K562 (cell line): ENCODE measurements around the gene CYB5R4. TPM values are rescaled to one million over a fixed set of nuclear protein-coding genes. Genes with fewer than 3 reads are reported as not detected.

Experiments
- BRF2 ChIP-seq: IDR thresholded peaks from 3 replicates; pipeline ENCODE4 v1.6.1; 2011; ENCODE audit warnings: borderline replicate concordance, mild to moderate bottlenecking; ENCODE audit not compliant: insufficient read length, insufficient read depth
- EP400 ChIP-seq: fragments of 450-650 bp; IDR thresholded peaks from 2 replicates; pipeline ENCODE4 v1.6.1; 2017; ENCODE audit warnings: antibody characterized with exemption, mild to moderate bottlenecking, moderate library complexity
- NCOA1 ChIP-seq: fragments of 450-650 bp; IDR thresholded peaks from 2 replicates; pipeline ENCODE4 v1.6.1; 2016; ENCODE audit warnings: low read depth
- NKRF ChIP-seq: fragments of 450-650 bp; IDR thresholded peaks from 2 replicates; pipeline ENCODE4 v1.6.1; 2016; ENCODE audit warnings: borderline replicate concordance
- RBM25 ChIP-seq: fragments of 200-400 bp; formaldehyde crosslinking; IDR thresholded peaks from 2 replicates; pipeline ENCODE4 v1.6.1; 2018; ENCODE audit warnings: low read length, low read depth, moderate library complexity; ENCODE audit not compliant: severe bottlenecking
- TGIF2 ChIP-seq: sonication (generic); formaldehyde crosslinking; IDR thresholded peaks from 2 replicates; pipeline ENCODE4 v1.8.1; 2022; ENCODE audit warnings: mild to moderate bottlenecking, missing genetic modification reagents, moderate library complexity
- ZHX1 ChIP-seq: fragments of 150-350 bp; conservative IDR thresholded peaks from 2 replicates; pipeline ENCODE4 v1.6.1; 2014; ENCODE audit warnings: low read length
- ZNF217 ChIP-seq: sonication (generic); formaldehyde crosslinking; IDR thresholded peaks from 2 replicates; pipeline ENCODE4 v1.8.0; 2022; ENCODE audit warnings: mild to moderate bottlenecking, missing genetic modification reagents
- ZNF583 ChIP-seq: fragments of 250-450 bp; sonication (Bioruptor Pico); IDR thresholded peaks from 2 replicates; pipeline ENCODE4 v1.4.0; 2020
- polyA plus RNA-seq, 8 experiments: library from polyadenylated mRNA; depleted of rRNA in 4 of 8; stranded (reverse) in 5 of 8; unstranded in 3 of 8; fragments of >200 nt; fragmentation: Nextera tagmentation in 2 of 8; fragmentation: Illumina TruSeq in 1 of 8; extraction: Ambion mirVana in 2 of 8; extraction: Trizol in 1 of 8; gene quantifications; 2 replicates each; pipeline versions ENCODE4 v1.2.1 to v1.2.3, GENCODE V29; 2011 to 2014; ENCODE audit warnings: inconsistent platforms in 1 of 8, missing spikeins in 1 of 8
- total RNA-seq, 7 experiments: library from RNA; depleted of rRNA in 6 of 7; stranded (reverse); fragments of >200 nt in 6 of 7; fragmentation: Illumina TruSeq in 2 of 7; extraction: Trizol in 2 of 7; gene quantifications; 2 replicates each; pipeline versions ENCODE4 v1.2.1 to v1.2.3, GENCODE V29; 2011 to 2021; ENCODE audit warnings: low replicate concordance in 1 of 7
- TF ChIP-seq, protein P1 (sequence below): fragments of 450-650 bp; formaldehyde crosslinking; IDR thresholded peaks from 2 replicates; pipeline ENCODE4 v1.4.0; 2022; ENCODE audit warnings: missing genetic modification characterization
- TF ChIP-seq, protein P2 (sequence below): sonication (generic); formaldehyde crosslinking; IDR thresholded peaks from 2 replicates; pipeline ENCODE4 v1.8.0; 2022; ENCODE audit warnings: mild to moderate bottlenecking, missing genetic modification reagents

The CYB5R4 gene
- total and polyA plus RNA-seq, 9 of the 15 experiments (the other 6 are each of a cell fraction or from before 2014, with no cell fraction given), result 5.9 to 23.1 (median 19.0) TPM

DNA sequence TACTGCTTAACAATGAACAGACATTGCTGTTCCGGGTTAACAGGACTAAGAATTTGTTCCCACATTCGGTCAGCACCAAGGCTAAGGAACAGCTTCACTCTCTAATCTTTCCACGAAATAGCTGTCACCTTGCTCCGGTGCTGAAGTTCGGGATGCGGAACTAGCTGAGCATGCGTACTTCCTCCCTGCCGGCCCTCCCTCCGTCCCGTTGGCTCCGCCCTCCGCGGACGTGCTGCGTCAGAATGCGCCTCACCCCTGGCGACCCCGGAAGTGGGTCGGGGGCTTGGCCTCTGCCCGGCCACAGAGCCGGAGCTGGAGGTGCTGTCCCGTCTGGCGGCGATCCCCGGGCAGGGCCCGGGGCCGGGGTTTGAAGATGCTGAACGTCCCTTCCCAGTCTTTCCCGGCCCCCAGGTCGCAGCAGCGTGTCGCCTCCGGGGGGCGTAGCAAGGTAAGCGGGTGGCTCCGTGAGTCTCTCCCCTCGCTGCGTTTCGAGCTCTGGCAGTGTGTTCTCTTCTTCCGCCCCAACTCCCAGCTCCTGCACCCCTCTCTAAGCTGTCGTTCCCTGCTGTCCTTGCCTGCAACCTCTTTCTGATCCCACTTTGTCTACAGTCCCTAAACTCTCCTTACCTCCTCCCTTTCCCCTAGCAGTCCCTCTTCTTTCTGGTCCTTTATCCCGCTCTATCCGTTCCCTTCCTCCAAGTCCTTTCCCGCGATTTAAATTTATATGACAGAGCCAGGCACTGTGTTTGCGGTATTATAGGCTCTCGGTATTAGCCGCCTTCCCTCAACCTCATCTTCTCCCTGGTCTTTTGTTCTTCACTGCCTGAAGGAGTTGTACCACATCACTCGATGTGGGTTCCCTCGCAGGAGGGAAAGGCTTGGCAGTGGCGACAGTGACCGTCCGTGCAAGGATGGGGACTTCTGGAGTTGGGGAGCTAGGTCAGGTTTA lies at the start of gene CYB5R4 (continued):
- peak; percentile 71 for TF ChIP-seq EP400
- TF ChIP-seq ZNF583 (CRISPR knock-in tag), result peak; percentile 73; the same call in 1 of the 2 replicates
- peak; percentile 100 for TF ChIP-seq NCOA1
- TF ChIP-seq, protein P1, sequence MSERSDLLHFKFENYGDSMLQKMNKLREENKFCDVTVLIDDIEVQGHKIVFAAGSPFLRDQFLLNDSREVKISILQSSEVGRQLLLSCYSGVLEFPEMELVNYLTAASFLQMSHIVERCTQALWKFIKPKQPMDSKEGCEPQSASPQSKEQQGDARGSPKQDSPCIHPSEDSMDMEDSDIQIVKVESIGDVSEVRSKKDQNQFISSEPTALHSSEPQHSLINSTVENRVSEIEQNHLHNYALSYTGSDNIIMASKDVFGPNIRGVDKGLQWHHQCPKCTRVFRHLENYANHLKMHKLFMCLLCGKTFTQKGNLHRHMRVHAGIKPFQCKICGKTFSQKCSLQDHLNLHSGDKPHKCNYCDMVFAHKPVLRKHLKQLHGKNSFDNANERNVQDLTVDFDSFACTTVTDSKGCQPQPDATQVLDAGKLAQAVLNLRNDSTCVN, result no peak
- TF ChIP-seq RBM25, result no peak
- peak; percentile 78 for TF ChIP-seq TGIF2 (CRISPR knock-in tag)
- peak; percentile 81; the same call in 1 of the 2 replicates for TF ChIP-seq ZNF217 (CRISPR knock-in tag)
- TF ChIP-seq ZHX1, result no peak
- TF ChIP-seq BRF2, result no peak
- peak; percentile 85 for TF ChIP-seq NKRF
- TF ChIP-seq, protein P2, sequence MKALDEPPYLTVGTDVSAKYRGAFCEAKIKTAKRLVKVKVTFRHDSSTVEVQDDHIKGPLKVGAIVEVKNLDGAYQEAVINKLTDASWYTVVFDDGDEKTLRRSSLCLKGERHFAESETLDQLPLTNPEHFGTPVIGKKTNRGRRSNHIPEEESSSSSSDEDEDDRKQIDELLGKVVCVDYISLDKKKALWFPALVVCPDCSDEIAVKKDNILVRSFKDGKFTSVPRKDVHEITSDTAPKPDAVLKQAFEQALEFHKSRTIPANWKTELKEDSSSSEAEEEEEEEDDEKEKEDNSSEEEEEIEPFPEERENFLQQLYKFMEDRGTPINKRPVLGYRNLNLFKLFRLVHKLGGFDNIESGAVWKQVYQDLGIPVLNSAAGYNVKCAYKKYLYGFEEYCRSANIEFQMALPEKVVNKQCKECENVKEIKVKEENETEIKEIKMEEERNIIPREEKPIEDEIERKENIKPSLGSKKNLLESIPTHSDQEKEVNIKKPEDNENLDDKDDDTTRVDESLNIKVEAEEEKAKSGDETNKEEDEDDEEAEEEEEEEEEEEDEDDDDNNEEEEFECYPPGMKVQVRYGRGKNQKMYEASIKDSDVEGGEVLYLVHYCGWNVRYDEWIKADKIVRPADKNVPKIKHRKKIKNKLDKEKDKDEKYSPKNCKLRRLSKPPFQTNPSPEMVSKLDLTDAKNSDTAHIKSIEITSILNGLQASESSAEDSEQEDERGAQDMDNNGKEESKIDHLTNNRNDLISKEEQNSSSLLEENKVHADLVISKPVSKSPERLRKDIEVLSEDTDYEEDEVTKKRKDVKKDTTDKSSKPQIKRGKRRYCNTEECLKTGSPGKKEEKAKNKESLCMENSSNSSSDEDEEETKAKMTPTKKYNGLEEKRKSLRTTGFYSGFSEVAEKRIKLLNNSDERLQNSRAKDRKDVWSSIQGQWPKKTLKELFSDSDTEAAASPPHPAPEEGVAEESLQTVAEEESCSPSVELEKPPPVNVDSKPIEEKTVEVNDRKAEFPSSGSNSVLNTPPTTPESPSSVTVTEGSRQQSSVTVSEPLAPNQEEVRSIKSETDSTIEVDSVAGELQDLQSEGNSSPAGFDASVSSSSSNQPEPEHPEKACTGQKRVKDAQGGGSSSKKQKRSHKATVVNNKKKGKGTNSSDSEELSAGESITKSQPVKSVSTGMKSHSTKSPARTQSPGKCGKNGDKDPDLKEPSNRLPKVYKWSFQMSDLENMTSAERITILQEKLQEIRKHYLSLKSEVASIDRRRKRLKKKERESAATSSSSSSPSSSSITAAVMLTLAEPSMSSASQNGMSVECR, result peak; percentile 100
